SU-DHL-6 (cell line): Measurements from ENCODE around the gene MOG.

Source experiments
- H2AFZ ChIP-seq: fragments of 200-600 bp; sonication (generic); 2 replicates; pipeline ENCODE4 v1.6.1; 2014; ENCODE audit warnings: low read depth, mild to moderate bottlenecking, moderate library complexity, mixed read lengths, antibody characterized with exemption, low read length; ENCODE audit not compliant: severe bottlenecking
- H3F3A ChIP-seq: fragments of 200-600 bp; shearing (Covaris generic); 2 replicates; pipeline ENCODE4 v1.6.0; 2016; ENCODE audit warnings: antibody characterized with exemption, mild to moderate bottlenecking; ENCODE audit not compliant: insufficient read depth
- H3K27ac ChIP-seq: fragments of 200-600 bp; sonication (generic); 2 replicates; pipeline ENCODE4 v1.5.1; 2016; ENCODE audit warnings: low read depth, mild to moderate bottlenecking, low read length, moderate library complexity, mixed read lengths
- H3K27me3 ChIP-seq: fragments of 200-600 bp; sonication (generic), shearing (Covaris generic); 2 replicates; pipeline ENCODE4 v1.6.0; 2014; ENCODE audit warnings: mild to moderate bottlenecking, low read length
- H3K36me3 ChIP-seq: fragments of 200-600 bp; sonication (generic); 2 replicates; pipeline ENCODE4 v1.6.1; 2014; ENCODE audit warnings: mild to moderate bottlenecking, low read length, mixed read lengths
- H3K4me2 ChIP-seq: fragments of 300-600, 200-600 bp; shearing (Covaris generic), sonication (generic); 2 replicates; pipeline ENCODE4 v1.6.0; 2014; ENCODE audit warnings: low read length, low read depth, mild to moderate bottlenecking; ENCODE audit not compliant: poor library complexity, severe bottlenecking
- H3K4me3 ChIP-seq: fragments of 200-600 bp; sonication (generic); 2 replicates; pipeline ENCODE4 v1.5.1; 2014; ENCODE audit warnings: antibody characterized with exemption, low read length, mild to moderate bottlenecking, mixed read lengths; ENCODE audit not compliant: insufficient read depth, poor library complexity, severe bottlenecking
- H3K79me2 ChIP-seq: fragments of 200-600 bp; sonication (generic); 2 replicates; pipeline ENCODE4 v1.6.1; 2014; ENCODE audit warnings: mild to moderate bottlenecking, low read length, moderate library complexity; ENCODE audit not compliant: insufficient read depth
- H3K9ac ChIP-seq: fragments of 200-600 bp; sonication (generic); 2 replicates; pipeline ENCODE4 v1.7.0; 2014; ENCODE audit warnings: mild to moderate bottlenecking, low read length
- H3K9me2 ChIP-seq: fragments of 200-600 bp; sonication (generic); replicated peaks from 2 replicates; pipeline ENCODE4 v1.6.1; 2014; ENCODE audit warnings: low read length; ENCODE audit not compliant: insufficient read depth
- H3K9me3 ChIP-seq: fragments of 200-600 bp; sonication (generic); 2 replicates; pipeline ENCODE4 v1.6.1; 2014; ENCODE audit warnings: low read length, mixed read lengths; ENCODE audit not compliant: insufficient read depth
- H4K20me1 ChIP-seq: fragments of 200-600 bp; sonication (generic); 2 replicates; pipeline ENCODE4 v1.6.1; 2014; ENCODE audit warnings: low read depth, mild to moderate bottlenecking, antibody characterized with exemption, low read length, moderate library complexity, mixed read lengths
- EZH2phosphoT487 ChIP-seq: fragments of 200-600 bp; sonication (generic), shearing (Covaris generic); conservative IDR thresholded peaks from 2 replicates; pipeline ENCODE4 v1.6.1; 2018; ENCODE audit warnings: mild to moderate bottlenecking, antibody characterized with exemption, low read length, moderate library complexity, mixed read lengths
- TF ChIP-seq, protein P1 (sequence below): fragments of 200-600 bp; sonication (generic); IDR thresholded peaks from one replicate; pipeline ENCODE4 v1.5.1; 2017; ENCODE audit warnings: antibody characterized with exemption, mild to moderate bottlenecking, low read length, moderate library complexity; ENCODE audit not compliant: insufficient read depth, poor library complexity, severe bottlenecking

Gene MOG

DNA sequence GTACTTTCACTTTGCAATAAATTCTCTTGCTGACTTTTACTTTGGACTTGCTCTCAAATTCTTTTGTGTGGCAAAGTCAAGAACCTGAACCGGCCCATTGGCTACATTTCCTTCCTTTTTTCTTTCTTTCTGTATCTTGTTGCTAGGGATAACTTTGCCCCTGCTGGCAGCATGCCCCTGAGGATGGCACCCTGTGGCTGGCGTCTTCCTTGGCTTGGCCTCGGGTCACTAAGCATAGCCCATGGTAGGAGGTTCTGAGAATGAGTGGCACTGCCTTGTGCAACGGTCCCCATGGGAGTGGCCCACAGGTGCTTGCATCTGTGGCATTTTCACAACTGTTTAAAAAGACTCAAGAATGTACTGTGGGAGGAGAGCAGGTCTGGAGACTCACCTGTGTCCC is 52.3 kb downstream of the MOG start:
- Histone ChIP-seq H3K4me2 (no peak overlapping the region), H3K4me3 (no peak overlapping the region), H3K9ac (no peak overlapping the region), H3K9me3 (no peaks in the 10 kb centered on the region), H3K79me2 (no peaks in the 10 kb centered on the region), H3K27me3 (no peaks in the 10 kb centered on the region), H3F3A (no peaks in the 10 kb centered on the region), H3K36me3 (no peaks in the 10 kb centered on the region), H3K27ac (no peak overlapping the region), H2AFZ (no peak overlapping the region), H4K20me1 (no peaks in the 10 kb centered on the region), H3K9me2 (no peaks in the 10 kb centered on the region)
- TF ChIP-seq, protein P1, sequence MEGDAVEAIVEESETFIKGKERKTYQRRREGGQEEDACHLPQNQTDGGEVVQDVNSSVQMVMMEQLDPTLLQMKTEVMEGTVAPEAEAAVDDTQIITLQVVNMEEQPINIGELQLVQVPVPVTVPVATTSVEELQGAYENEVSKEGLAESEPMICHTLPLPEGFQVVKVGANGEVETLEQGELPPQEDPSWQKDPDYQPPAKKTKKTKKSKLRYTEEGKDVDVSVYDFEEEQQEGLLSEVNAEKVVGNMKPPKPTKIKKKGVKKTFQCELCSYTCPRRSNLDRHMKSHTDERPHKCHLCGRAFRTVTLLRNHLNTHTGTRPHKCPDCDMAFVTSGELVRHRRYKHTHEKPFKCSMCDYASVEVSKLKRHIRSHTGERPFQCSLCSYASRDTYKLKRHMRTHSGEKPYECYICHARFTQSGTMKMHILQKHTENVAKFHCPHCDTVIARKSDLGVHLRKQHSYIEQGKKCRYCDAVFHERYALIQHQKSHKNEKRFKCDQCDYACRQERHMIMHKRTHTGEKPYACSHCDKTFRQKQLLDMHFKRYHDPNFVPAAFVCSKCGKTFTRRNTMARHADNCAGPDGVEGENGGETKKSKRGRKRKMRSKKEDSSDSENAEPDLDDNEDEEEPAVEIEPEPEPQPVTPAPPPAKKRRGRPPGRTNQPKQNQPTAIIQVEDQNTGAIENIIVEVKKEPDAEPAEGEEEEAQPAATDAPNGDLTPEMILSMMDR: no peak
- TF ChIP-seq EZH2phosphoT487: no peak

DNA sequence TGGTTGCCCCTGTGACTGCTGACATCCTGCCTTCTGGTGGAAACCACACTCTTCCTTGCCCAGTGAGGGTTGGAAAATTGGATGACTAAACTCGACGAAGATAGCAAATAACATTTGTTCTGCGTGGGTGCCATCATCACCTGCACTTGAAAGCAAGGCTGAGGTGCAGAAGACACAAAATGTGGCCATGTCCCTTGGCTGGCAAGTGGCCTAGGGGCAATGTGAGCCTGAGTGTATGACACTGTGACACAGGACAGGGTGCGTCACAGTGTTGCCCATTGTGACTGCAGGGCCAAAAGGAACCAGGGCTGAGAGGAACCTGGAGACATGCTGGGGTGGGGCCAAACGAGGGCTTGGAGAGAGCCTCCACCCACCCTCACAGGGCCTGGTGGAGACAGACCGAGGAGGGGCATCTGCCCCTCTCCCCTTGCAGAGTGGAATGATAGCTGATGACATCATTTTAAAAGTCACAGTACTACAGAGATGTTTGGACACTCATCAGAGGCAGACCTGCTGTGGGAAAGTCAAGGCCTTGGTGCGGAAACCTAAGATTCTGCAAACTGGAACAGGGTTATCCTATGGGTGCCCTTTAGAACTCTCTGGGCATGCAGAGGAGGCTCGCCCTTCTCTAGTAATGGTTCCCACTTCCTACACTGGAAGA is 53.5 kb downstream of the MOG start:
- no peaks in the 10 kb centered on the region for H3K27me3 ChIP-seq
- no peak overlapping the region for H3K27ac ChIP-seq
- TF ChIP-seq, protein P1: no peak
- no peak for TF ChIP-seq EZH2phosphoT487
- no peaks in the 10 kb centered on the region for H3K9me3 ChIP-seq
- H4K20me1 ChIP-seq: no peaks in the 10 kb centered on the region
- H3K9me2 ChIP-seq: no peaks in the 10 kb centered on the region
- no peak overlapping the region for H3K9ac ChIP-seq
- H2AFZ ChIP-seq: no peak overlapping the region
- H3K4me2 ChIP-seq: no peak overlapping the region
- no peaks in the 10 kb centered on the region for H3K36me3 ChIP-seq
- no peaks in the 10 kb centered on the region for H3K79me2 ChIP-seq
- no peaks in the 10 kb centered on the region for H3F3A ChIP-seq
- H3K4me3 ChIP-seq: no peak overlapping the region

DNA sequence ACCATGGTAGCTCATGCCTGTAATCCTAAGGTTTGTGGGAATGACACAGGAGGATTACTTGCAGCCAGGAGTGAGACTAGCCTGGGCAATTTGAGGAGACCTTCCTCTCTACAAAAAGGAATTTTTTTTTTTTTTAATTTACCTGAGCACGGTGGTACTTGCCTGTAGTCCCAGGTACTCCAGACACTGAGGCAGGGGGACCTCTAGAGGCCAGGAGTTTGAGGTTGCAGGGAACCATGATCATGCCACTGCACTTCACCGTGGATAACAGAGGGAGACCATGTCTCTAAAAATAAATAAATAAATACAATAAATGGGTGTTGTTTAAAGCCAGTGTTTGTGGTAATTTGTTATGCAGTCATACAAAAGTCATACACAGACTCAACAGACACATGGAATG is 64.0 kb downstream of the MOG start:
- no peaks in the 10 kb centered on the region for H3K27me3 ChIP-seq
- no peaks in the 10 kb centered on the region for H3F3A ChIP-seq
- H3K4me3 ChIP-seq: no peak overlapping the region
- no peak overlapping the region for H3K27ac ChIP-seq
- H3K36me3 ChIP-seq: no peaks in the 10 kb centered on the region
- H4K20me1 ChIP-seq: no peaks in the 10 kb centered on the region
- H3K9me3 ChIP-seq: no peaks in the 10 kb centered on the region
- TF ChIP-seq, protein P1: peak; percentile 21
- no peak for TF ChIP-seq EZH2phosphoT487
- no peak overlapping the region for H2AFZ ChIP-seq
- no peak overlapping the region for H3K9ac ChIP-seq
- no peak overlapping the region for H3K4me2 ChIP-seq
- H3K9me2 ChIP-seq: no peaks in the 10 kb centered on the region
- H3K79me2 ChIP-seq: no peaks in the 10 kb centered on the region
